IMR-90 (cell line): ENCODE data around the gene RUSF1. TPM values are rescaled to one million over a fixed set of nuclear protein-coding genes. Genes with fewer than 3 reads are reported as not detected.

Experiments
- ATAC-seq: fragments of 200-7000 bp; cut with Tn5 transposase; 2 replicates; pipeline ENCODE4 v1.9.1; 2020; ENCODE audit warnings: low read depth, mild to moderate bottlenecking, moderate library complexity
- BruUV-seq: library from RNA; stranded (reverse); fragments of 400-500 nt; replicated peaks from 2 replicates; lab custom pipeline; 2021; lab: Mats Ljungman, UMichigan
- CTCF ChIA-PET: fragments of 300-600 bp; formaldehyde crosslinking; extraction: SDS; loops from one replicate; lab custom pipeline; 2021; ENCODE audit warnings: antibody characterized with exemption; lab: Yijun Ruan, JAX
- POLR2A ChIA-PET: fragments of 300-600 bp; sonication (Branson Sonifier 250); formaldehyde crosslinking; loops from one replicate; lab custom pipeline; 2022; ENCODE audit warnings: antibody characterized with exemption; ENCODE audit not compliant: unreplicated experiment; lab: Charles Lee
- DNase-seq: peaks from one replicate; pipeline ENCODE4 v3.0.0; 2013
- H2AFZ ChIP-seq: replicated peaks from 2 replicates; pipeline ENCODE3; 2013; ENCODE audit warnings: low read length, mild to moderate bottlenecking; ENCODE audit not compliant: poor library complexity
- H2AK5ac ChIP-seq: 2 replicates; pipeline ENCODE4 v1.6.1; 2013; ENCODE audit warnings: low read depth, low read length, inconsistent platforms
- H2AK9ac ChIP-seq: replicated peaks from 2 replicates; pipeline ENCODE3; 2013; ENCODE audit warnings: mild to moderate bottlenecking, low read depth, low read length, moderate library complexity; ENCODE audit not compliant: poor library complexity
- H2BK120ac ChIP-seq: 2 replicates; pipeline ENCODE4 v1.6.1; 2013; ENCODE audit warnings: low read depth, low read length, inconsistent platforms
- H2BK15ac ChIP-seq: 3 replicates; pipeline ENCODE4 v1.6.1; 2013; ENCODE audit warnings: low read depth, low read length, inconsistent platforms
- H2BK20ac ChIP-seq: 2 replicates; pipeline ENCODE4 v1.6.1; 2013; ENCODE audit warnings: low read depth, mild to moderate bottlenecking, inconsistent platforms, low read length, moderate library complexity
- H2BK5ac ChIP-seq: 2 replicates; pipeline ENCODE4 v1.6.1; 2013; ENCODE audit warnings: mild to moderate bottlenecking, low read depth, low read length, inconsistent platforms; ENCODE audit not compliant: poor library complexity, severe bottlenecking
- H3K14ac ChIP-seq: replicated peaks from 2 replicates; pipeline ENCODE4 v1.6.1; 2013; ENCODE audit warnings: low read depth, low read length, inconsistent platforms
- H3K18ac ChIP-seq: 2 replicates; pipeline ENCODE4 v1.6.1; 2013; ENCODE audit warnings: low read depth, low read length, control low read depth
- H3K23ac ChIP-seq: 2 replicates; pipeline ENCODE4 v1.6.1; 2013; ENCODE audit warnings: low read depth, low read length, inconsistent platforms
- H3K27ac ChIP-seq: 2 replicates; pipeline ENCODE4 v1.5.1; 2013; ENCODE audit warnings: mild to moderate bottlenecking, control low read depth, low read length; ENCODE audit not compliant: insufficient read depth
- H3K27me3 ChIP-seq: 2 replicates; pipeline ENCODE4 v1.6.1; 2013; ENCODE audit warnings: low read length; ENCODE audit not compliant: control insufficient read depth, insufficient read depth
- H3K36me3 ChIP-seq: 2 replicates; pipeline ENCODE4 v1.6.1; 2013; ENCODE audit warnings: low read length, mixed read lengths; ENCODE audit not compliant: control insufficient read depth, insufficient read depth
- H3K4ac ChIP-seq: 2 replicates; pipeline ENCODE4 v1.6.1; 2013; ENCODE audit warnings: low read depth, low read length, inconsistent platforms
- H3K4me1 ChIP-seq: 2 replicates; pipeline ENCODE4 v1.6.1; 2013; ENCODE audit warnings: low read length, mixed read lengths; ENCODE audit not compliant: control insufficient read depth, insufficient read depth
- H3K4me2 ChIP-seq: 2 replicates; pipeline ENCODE4 v1.6.1; 2013; ENCODE audit warnings: low read depth, mild to moderate bottlenecking, control low read depth, low read length, moderate library complexity
- H3K4me3 ChIP-seq: 2 replicates; pipeline ENCODE4 v1.5.1; 2013; ENCODE audit warnings: low read depth, mild to moderate bottlenecking, control low read depth, low read length, moderate library complexity; ENCODE audit not compliant: insufficient read depth
- H3K56ac ChIP-seq: 2 replicates; pipeline ENCODE4 v1.6.1; 2013; ENCODE audit warnings: low read length, inconsistent platforms; ENCODE audit not compliant: insufficient read depth; ENCODE audit errors: extremely low read depth
- H3K79me1 ChIP-seq, 2 experiments: 2 replicates each; pipeline ENCODE4 v1.6.1; 2013; ENCODE audit warnings: low read length in 2 of 2, inconsistent platforms in 1 of 2, low read depth in 1 of 2
- H3K9ac ChIP-seq: 2 replicates; pipeline ENCODE4 v1.6.1; 2013; ENCODE audit warnings: low read depth, low read length, control low read depth
- H3K9me1 ChIP-seq: 2 replicates; pipeline ENCODE4 v1.6.1; 2013; ENCODE audit warnings: low read length, inconsistent platforms; ENCODE audit not compliant: insufficient read depth
- H3K9me3 ChIP-seq: 2 replicates; pipeline ENCODE4 v1.6.1; 2013; ENCODE audit warnings: low read length; ENCODE audit not compliant: control insufficient read depth, insufficient read depth
- H4K20me1 ChIP-seq: 2 replicates; pipeline ENCODE4 v1.6.1; 2013; ENCODE audit warnings: low read length, inconsistent platforms; ENCODE audit not compliant: insufficient read depth
- H4K5ac ChIP-seq: 2 replicates; pipeline ENCODE4 v1.6.1; 2013; ENCODE audit warnings: mild to moderate bottlenecking, low read depth, low read length, control low read depth
- H4K8ac ChIP-seq, 2 experiments: 2 replicates each; pipeline ENCODE4 v1.6.1; 2013; ENCODE audit warnings: low read depth in 2 of 2, low read length in 2 of 2, control low read depth in 1 of 2, inconsistent platforms in 1 of 2
- H4K91ac ChIP-seq: 2 replicates; pipeline ENCODE4 v1.6.1; 2013; ENCODE audit warnings: low read depth, low read length, inconsistent platforms; ENCODE audit not compliant: insufficient read depth
- BHLHE40 ChIP-seq: fragments of 150-350 bp; IDR thresholded peaks from 2 replicates; pipeline ENCODE4 v1.6.1; 2016; ENCODE audit warnings: mild to moderate bottlenecking, low read depth, low read length
- CEBPB ChIP-seq: IDR thresholded peaks from 2 replicates; pipeline ENCODE4 v1.6.1; 2012; ENCODE audit warnings: low read depth, low read length, improper control_type of control experiment
- CHD1 ChIP-seq: IDR thresholded peaks from 2 replicates; pipeline ENCODE4 v1.6.1; 2012; ENCODE audit warnings: low read depth, low read length, improper control_type of control experiment
- FOS ChIP-seq: fragments of 150-350 bp; IDR thresholded peaks from 2 replicates; pipeline ENCODE4 v1.6.1; 2016; ENCODE audit warnings: low read depth, low read length
- MXI1 ChIP-seq: IDR thresholded peaks from 2 replicates; pipeline ENCODE4 v1.6.1; 2012; ENCODE audit warnings: low read depth, mild to moderate bottlenecking, low read length, moderate library complexity, borderline replicate concordance
- POLR2A ChIP-seq: IDR thresholded peaks from 2 replicates; pipeline ENCODE4 v1.6.1; 2012; ENCODE audit warnings: mild to moderate bottlenecking, low read depth, low read length
- RAD21 ChIP-seq: IDR thresholded peaks from 2 replicates; pipeline ENCODE4 v1.6.1; 2012; ENCODE audit warnings: low read length, improper control_type of control experiment
- SMC3 ChIP-seq: fragments of 150-350 bp; IDR thresholded peaks from 2 replicates; pipeline ENCODE4 v1.6.1; 2016; ENCODE audit warnings: low read depth, mild to moderate bottlenecking, antibody characterized with exemption, low read length, moderate library complexity
- USF2 ChIP-seq: fragments of 150-350 bp; IDR thresholded peaks from 2 replicates; pipeline ENCODE4 v1.6.1; 2017; ENCODE audit warnings: mild to moderate bottlenecking, antibody characterized with exemption, low read length, low read depth
- WGBS, 2 experiments: methylation state at CpG; one replicate each; pipeline versions ENCODE4 v1.1.5 to v1.1.7; 2013; ENCODE audit warnings: missing lambda C conversion rate in 2 of 2; ENCODE audit not compliant: insufficient read length in 1 of 2; ENCODE audit errors: extremely low coverage in 2 of 2; 5-methylcytosine and 5-hydroxymethylcytosine counted together
- dilution Hi-C: fragments of 300-500 bp; cut with HindIII; formaldehyde crosslinking; loops from one replicate; pipeline ENCODE4 v1.14.3; 2018; ENCODE audit warnings: low sequenced_read_pairs; ENCODE audit not compliant: unreplicated experiment
- in situ Hi-C: fragments of 300-500 bp; cut with MboI; formaldehyde crosslinking; loops from 3 replicates; pipeline ENCODE4 v1.14.3; 2019; ENCODE audit warnings: low sequenced_read_pairs, inconsistent platforms, mixed read lengths
- intact Hi-C: fragments of 100-400 bp; cut with micrococcal nuclease; formaldehyde crosslinking; loops from 2 replicates; pipeline ENCODE4 v1.10.0; 2022
- polyA plus RNA-seq, 3 experiments: library from polyadenylated mRNA; depleted of rRNA; stranded (reverse); fragments of >200 nt; gene quantifications; 2 replicates each; pipeline ENCODE4 v1.2.3, GENCODE V29; 2012; ENCODE audit warnings: low replicate concordance in 1 of 3
- total RNA-seq: library from RNA; depleted of rRNA; stranded (reverse); fragments of >200 nt; gene quantifications from 2 replicates; pipeline ENCODE4 v1.2.3, GENCODE V29; 2012
- TF ChIP-seq, protein P1 (sequence below): conservative IDR thresholded peaks from 2 replicates; pipeline ENCODE4 v1.5.1; 2012; ENCODE audit warnings: mild to moderate bottlenecking, low read depth, low read length, improper control_type of control experiment
- TF ChIP-seq, protein P2 (sequence below): fragments of 150-350 bp; IDR thresholded peaks from 2 replicates; pipeline ENCODE4 v1.6.1; 2016; ENCODE audit warnings: low read depth, mild to moderate bottlenecking, low read length, moderate library complexity, borderline replicate concordance

RUSF1 gene
- total and polyA plus RNA-seq, 2 of the 4 experiments (the other 2 are of a cell fraction) = 22.9 to 65.0 TPM

GRCh38 chr16:31535737-31536136 lies 27.5 kb upstream of the RUSF1 start:
- Histone ChIP-seq H3K4me1 (no peaks in the 10 kb centered on the region; the same call in 1 of the 2 replicates), H3K9me1 (no peaks in the 10 kb centered on the region), H4K91ac (no peak overlapping the region), H2AK9ac (no peak overlapping the region), H4K5ac (no peak overlapping the region), H3K27ac (no peak overlapping the region), H3K18ac (no peak overlapping the region), H4K20me1 (no peaks in the 10 kb centered on the region), H2BK15ac (no peak overlapping the region), H3K9ac (no peak overlapping the region), H4K8ac (no peak overlapping the region), H3K36me3 (no peaks in the 10 kb centered on the region), H3K56ac (no peak overlapping the region), H3K79me1 (no peaks in the 10 kb centered on the region), H2BK5ac (no peak overlapping the region), H3K4me2 (no peak overlapping the region), H2AK5ac (no peak overlapping the region), H3K27me3 (peaks cover 26% of the 10 kb centered on the region), H2BK20ac (no peak overlapping the region), H3K23ac (no peak overlapping the region), H2BK120ac (no peak overlapping the region), H3K4me3 (no peak overlapping the region), H2AFZ (no peak overlapping the region), H3K4ac (no peak overlapping the region), H3K9me3 (peaks cover 4% of the 10 kb centered on the region; the same call in 1 of the 2 replicates), H3K14ac (no peak overlapping the region)
- in situ Hi-C loops = no loop called here
- DNase-seq (no peak), ATAC-seq (no peak)
- CTCF ChIA-PET = no interaction called here
- dilution Hi-C loops = no loop called here
- POLR2A ChIA-PET = no interaction called here
- TF ChIP-seq BHLHE40 = no peak
- TF ChIP-seq, protein P1, sequence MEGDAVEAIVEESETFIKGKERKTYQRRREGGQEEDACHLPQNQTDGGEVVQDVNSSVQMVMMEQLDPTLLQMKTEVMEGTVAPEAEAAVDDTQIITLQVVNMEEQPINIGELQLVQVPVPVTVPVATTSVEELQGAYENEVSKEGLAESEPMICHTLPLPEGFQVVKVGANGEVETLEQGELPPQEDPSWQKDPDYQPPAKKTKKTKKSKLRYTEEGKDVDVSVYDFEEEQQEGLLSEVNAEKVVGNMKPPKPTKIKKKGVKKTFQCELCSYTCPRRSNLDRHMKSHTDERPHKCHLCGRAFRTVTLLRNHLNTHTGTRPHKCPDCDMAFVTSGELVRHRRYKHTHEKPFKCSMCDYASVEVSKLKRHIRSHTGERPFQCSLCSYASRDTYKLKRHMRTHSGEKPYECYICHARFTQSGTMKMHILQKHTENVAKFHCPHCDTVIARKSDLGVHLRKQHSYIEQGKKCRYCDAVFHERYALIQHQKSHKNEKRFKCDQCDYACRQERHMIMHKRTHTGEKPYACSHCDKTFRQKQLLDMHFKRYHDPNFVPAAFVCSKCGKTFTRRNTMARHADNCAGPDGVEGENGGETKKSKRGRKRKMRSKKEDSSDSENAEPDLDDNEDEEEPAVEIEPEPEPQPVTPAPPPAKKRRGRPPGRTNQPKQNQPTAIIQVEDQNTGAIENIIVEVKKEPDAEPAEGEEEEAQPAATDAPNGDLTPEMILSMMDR = no peak
- no peak for TF ChIP-seq SMC3
- no peak for TF ChIP-seq USF2
- TF ChIP-seq RAD21 = no peak
- no peak for TF ChIP-seq FOS
- TF ChIP-seq CHD1 = no peak
- TF ChIP-seq, protein P2, sequence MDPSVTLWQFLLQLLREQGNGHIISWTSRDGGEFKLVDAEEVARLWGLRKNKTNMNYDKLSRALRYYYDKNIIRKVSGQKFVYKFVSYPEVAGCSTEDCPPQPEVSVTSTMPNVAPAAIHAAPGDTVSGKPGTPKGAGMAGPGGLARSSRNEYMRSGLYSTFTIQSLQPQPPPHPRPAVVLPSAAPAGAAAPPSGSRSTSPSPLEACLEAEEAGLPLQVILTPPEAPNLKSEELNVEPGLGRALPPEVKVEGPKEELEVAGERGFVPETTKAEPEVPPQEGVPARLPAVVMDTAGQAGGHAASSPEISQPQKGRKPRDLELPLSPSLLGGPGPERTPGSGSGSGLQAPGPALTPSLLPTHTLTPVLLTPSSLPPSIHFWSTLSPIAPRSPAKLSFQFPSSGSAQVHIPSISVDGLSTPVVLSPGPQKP = no peak
- no peak for TF ChIP-seq MXI1
- no peak for TF ChIP-seq CEBPB
- no peak for TF ChIP-seq POLR2A
- intact Hi-C loops = no loop called here
- WGBS, 2 experiments = no CpG with 5 or more reads among the region's 9 CpGs
- BruUV-seq = no TSS peak
